ENCODE data around the gene FBLN2.

- TF ChIP-seq CTCF (IDR thresholded peaks at IDR 0.05): no peak
- TF ChIP-seq ZFX (IDR thresholded peaks at IDR 0.05; ENCODE audit: borderline replicate concordance): no peak
Measured at GRCh38 chr3:13530241-13531009, 18.5 kb upstream of the FBLN2 start.

Data from 22Rv1 (cell line).